Measurements from ENCODE around the gene CYP2W1. TPM values are rescaled to one million over a fixed set of nuclear protein-coding genes. Genes with fewer than 3 reads are reported as not detected.

The CYP2W1 gene
- total RNA-seq, 2 experiments from 2014 or later, result not detected

GRCh38 chr7:982511-983003 is 424 bp upstream of the CYP2W1 start:
- Mint-ChIP-seq H3K9me3 (no peaks in the 10 kb centered on the region), H3K4me1 (no peaks in the 10 kb centered on the region), H3K27me3 (peaks cover 9% of the 10 kb centered on the region), H3K36me3 (no peaks in the 10 kb centered on the region), H3K27ac (no peak overlapping the region), H3K4me3 (no peak overlapping the region)
- no peak for DNase-seq

- Mint-ChIP-seq H3K36me3 (no peaks in the 10 kb centered on the region), H3K4me1 (no peaks in the 10 kb centered on the region), H3K4me3 (no peak overlapping the region), H3K27me3 (peaks cover 9% of the 10 kb centered on the region), H3K9me3 (no peaks in the 10 kb centered on the region), H3K27ac (no peak overlapping the region)
- DNase-seq, result no peak
These were observed 663 bp downstream of the CYP2W1 start for GRCh38 chr7:983616-984071.

GRCh38 chr7:984361-985126 is 1.6 kb downstream of the CYP2W1 start:
- Mint-ChIP-seq H3K27me3 (peaks cover 9% of the 10 kb centered on the region), H3K27ac (no peak overlapping the region), H3K36me3 (no peaks in the 10 kb centered on the region), H3K4me1 (no peaks in the 10 kb centered on the region), H3K9me3 (no peaks in the 10 kb centered on the region), H3K4me3 (no peak overlapping the region)
- DNase-seq, result no peak

- Mint-ChIP-seq H3K4me1 (no peaks in the 10 kb centered on the region), H3K36me3 (no peaks in the 10 kb centered on the region), H3K9me3 (no peaks in the 10 kb centered on the region), H3K27me3 (peaks cover 9% of the 10 kb centered on the region), H3K4me3 (no peak overlapping the region), H3K27ac (no peak overlapping the region)
- no peak for DNase-seq
These were observed 2.1 kb downstream of the CYP2W1 start for GRCh38 chr7:985127-985416.

- Mint-ChIP-seq H3K27ac (no peak overlapping the region), H3K4me1 (no peaks in the 10 kb centered on the region), H3K36me3 (no peaks in the 10 kb centered on the region), H3K27me3 (peaks cover 9% of the 10 kb centered on the region), H3K4me3 (no peak overlapping the region), H3K9me3 (no peaks in the 10 kb centered on the region)
- no peak for DNase-seq
These were observed 3.1 kb downstream of the CYP2W1 start for GRCh38 chr7:985915-986741.

GRCh38 chr7:986766-987751 is 4.1 kb downstream of the CYP2W1 start:
- DNase-seq, result no peak
- H3K36me3 Mint-ChIP-seq, result no peaks in the 10 kb centered on the region
- H3K4me3 Mint-ChIP-seq, result no peak overlapping the region
- H3K27me3 Mint-ChIP-seq, result peaks cover 9% of the 10 kb centered on the region
- H3K9me3 Mint-ChIP-seq, result no peaks in the 10 kb centered on the region
- no peaks in the 10 kb centered on the region for H3K4me1 Mint-ChIP-seq
- no peak overlapping the region for H3K27ac Mint-ChIP-seq

- Mint-ChIP-seq H3K36me3 (no peaks in the 10 kb centered on the region), H3K27me3 (peaks cover 9% of the 10 kb centered on the region), H3K9me3 (no peaks in the 10 kb centered on the region), H3K27ac (no peak overlapping the region), H3K4me3 (no peak overlapping the region), H3K4me1 (no peaks in the 10 kb centered on the region)
- DNase-seq, result no peak
These were observed 4.9 kb downstream of the CYP2W1 start for GRCh38 chr7:987909-988308.

GRCh38 chr7:988426-988911 is 5.5 kb downstream of the CYP2W1 start:
- Mint-ChIP-seq H3K4me3 (no peak overlapping the region), H3K36me3 (no peaks in the 10 kb centered on the region), H3K27me3 (peaks cover 9% of the 10 kb centered on the region)

GRCh38 chr7:988963-989529 is 6.1 kb downstream of the CYP2W1 start:
- H3K9me3 Mint-ChIP-seq, result no peaks in the 10 kb centered on the region
- peaks cover 9% of the 10 kb centered on the region for H3K27me3 Mint-ChIP-seq
- peaks cover 1% of the 10 kb centered on the region for H3K4me1 Mint-ChIP-seq
- H3K27ac Mint-ChIP-seq, result no peak overlapping the region
- no peak for DNase-seq
- no peaks in the 10 kb centered on the region for H3K36me3 Mint-ChIP-seq
- H3K4me3 Mint-ChIP-seq, result no peak overlapping the region

More at GRCh38 chr7:988426-988911, 5.5 kb downstream of the CYP2W1 start:
- Mint-ChIP-seq H3K9me3 (no peaks in the 10 kb centered on the region), H3K27ac (no peak overlapping the region), H3K4me1 (peaks cover 1% of the 10 kb centered on the region)
- DNase-seq, result no peak

GRCh38 chr7:990352-990932 is 7.5 kb downstream of the CYP2W1 start:
- H3K27me3 Mint-ChIP-seq, result peaks cover 8% of the 10 kb centered on the region
- DNase-seq, result no peak
- H3K4me1 Mint-ChIP-seq, result peaks cover 1% of the 10 kb centered on the region
- H3K36me3 Mint-ChIP-seq, result no peaks in the 10 kb centered on the region
- H3K4me3 Mint-ChIP-seq, result no peak overlapping the region
- H3K27ac Mint-ChIP-seq, result no peak overlapping the region
- H3K9me3 Mint-ChIP-seq, result no peaks in the 10 kb centered on the region

GRCh38 chr7:990933-991728 is 8.2 kb downstream of the CYP2W1 start:
- Mint-ChIP-seq H3K9me3 (no peaks in the 10 kb centered on the region), H3K4me3 (no peak overlapping the region), H3K27me3 (peaks cover 5% of the 10 kb centered on the region), H3K36me3 (no peaks in the 10 kb centered on the region), H3K27ac (no peak overlapping the region), H3K4me1 (peaks cover 1% of the 10 kb centered on the region)
- DNase-seq, result no peak

GRCh38 chr7:991729-992656 is 9.0 kb downstream of the CYP2W1 start:
- Mint-ChIP-seq H3K9me3 (no peaks in the 10 kb centered on the region), H3K4me1 (peaks cover 1% of the 10 kb centered on the region), H3K36me3 (no peaks in the 10 kb centered on the region), H3K27ac (no peak overlapping the region), H3K4me3 (no peak overlapping the region), H3K27me3 (no peaks in the 10 kb centered on the region)
- no peak for DNase-seq
